H9 (cell line): ENCODE measurements around the gene ZMYM3. TPM values are rescaled to one million over a fixed set of nuclear protein-coding genes. Genes with fewer than 3 reads are reported as not detected.

Experiments used
- DNase-seq: peaks from one replicate; pipeline ENCODE4 v3.0.0-alpha.2; 2017
- H2AFZ ChIP-seq: one replicate; pipeline ENCODE4 v1.6.1; 2013; ENCODE audit warnings: mild to moderate bottlenecking, low read length, control low read depth, moderate library complexity
- H2AK5ac ChIP-seq: 2 replicates; pipeline ENCODE4 v1.6.1; 2013; ENCODE audit warnings: low read length, control low read depth, mixed read lengths; ENCODE audit not compliant: insufficient read length
- H2BK120ac ChIP-seq: one replicate; pipeline ENCODE4 v1.6.1; 2013; ENCODE audit warnings: low read depth, mild to moderate bottlenecking, low read length, control low read depth, inconsistent platforms; ENCODE audit not compliant: poor library complexity, severe bottlenecking
- H2BK12ac ChIP-seq: 2 replicates; pipeline ENCODE4 v1.6.1; 2013; ENCODE audit warnings: low read length, control low read depth, mixed read lengths, low read depth; ENCODE audit not compliant: insufficient read length
- H2BK15ac ChIP-seq: 2 replicates; pipeline ENCODE4 v1.6.1; 2013; ENCODE audit warnings: low read depth, low read length, control low read depth
- H2BK20ac ChIP-seq: one replicate; pipeline ENCODE4 v1.6.1; 2013; ENCODE audit warnings: low read depth, mild to moderate bottlenecking, low read length, control low read depth, inconsistent platforms; ENCODE audit not compliant: poor library complexity, severe bottlenecking
- H2BK5ac ChIP-seq: 2 replicates; pipeline ENCODE4 v1.6.1; 2013; ENCODE audit warnings: low read length, control low read depth, mixed read lengths; ENCODE audit not compliant: insufficient read length
- H3K14ac ChIP-seq: 2 replicates; pipeline ENCODE4 v1.6.1; 2013; ENCODE audit warnings: low read length, control low read depth; ENCODE audit not compliant: insufficient read depth
- H3K18ac ChIP-seq: 2 replicates; pipeline ENCODE4 v1.6.1; 2013; ENCODE audit warnings: low read depth, mild to moderate bottlenecking, mixed read lengths, low read length, control low read depth; ENCODE audit not compliant: insufficient read length
- H3K23ac ChIP-seq: 2 replicates; pipeline ENCODE4 v1.6.1; 2013; ENCODE audit warnings: low read length, control low read depth, mixed read lengths, low read depth; ENCODE audit not compliant: insufficient read length
- H3K23me2 ChIP-seq: 2 replicates; pipeline ENCODE4 v1.6.1; 2013; ENCODE audit warnings: low read depth, mild to moderate bottlenecking, mixed read lengths, low read length, control low read depth; ENCODE audit not compliant: insufficient read length, poor library complexity, severe bottlenecking
- H3K27ac ChIP-seq: 2 replicates; pipeline ENCODE4 v1.5.1; 2013; ENCODE audit warnings: low read length, control low read depth, mixed read lengths, low read depth; ENCODE audit not compliant: insufficient read length
- H3K27me3 ChIP-seq: 2 replicates; pipeline ENCODE4 v1.6.1; 2013; ENCODE audit warnings: low read length, control low read depth, inconsistent platforms; ENCODE audit not compliant: insufficient read depth
- H3K4ac ChIP-seq: 2 replicates; pipeline ENCODE4 v1.6.1; 2013; ENCODE audit warnings: low read depth, mild to moderate bottlenecking, control low read depth, inconsistent platforms, low read length, moderate library complexity
- H3K4me1 ChIP-seq: 2 replicates; pipeline ENCODE4 v1.6.1; 2013; ENCODE audit warnings: low read length, control low read depth, inconsistent platforms; ENCODE audit not compliant: insufficient read depth
- H3K4me2 ChIP-seq: 2 replicates; pipeline ENCODE4 v1.6.1; 2013; ENCODE audit warnings: low read length, control low read depth, mixed read lengths; ENCODE audit not compliant: insufficient read length, insufficient read depth
- H3K56ac ChIP-seq: 2 replicates; pipeline ENCODE4 v1.6.1; 2013; ENCODE audit warnings: low read depth, mild to moderate bottlenecking, mixed read lengths, low read length, control low read depth; ENCODE audit not compliant: insufficient read length
- H3K79me1 ChIP-seq: 2 replicates; pipeline ENCODE4 v1.6.1; 2013; ENCODE audit warnings: low read depth, mild to moderate bottlenecking, moderate library complexity, low read length, control low read depth, inconsistent platforms; ENCODE audit not compliant: insufficient read depth, poor library complexity, severe bottlenecking
- H3K79me2 ChIP-seq: 2 replicates; pipeline ENCODE4 v1.6.1; 2013; ENCODE audit warnings: low read length, control low read depth, inconsistent platforms; ENCODE audit not compliant: insufficient read depth
- H3K9ac ChIP-seq: 2 replicates; pipeline ENCODE4 v1.6.1; 2013; ENCODE audit warnings: low read length, control low read depth, mixed read lengths; ENCODE audit not compliant: insufficient read length; ENCODE audit errors: extremely low read depth
- H3K9me3 ChIP-seq: one replicate; pipeline ENCODE4 v1.6.1; 2013; ENCODE audit warnings: low read depth, low read length, inconsistent platforms; ENCODE audit not compliant: control insufficient read depth
- H3T11ph ChIP-seq: one replicate; pipeline ENCODE4 v1.6.1; 2013; ENCODE audit warnings: mild to moderate bottlenecking, low read length, control low read depth, inconsistent platforms
- H4K20me1 ChIP-seq: one replicate; pipeline ENCODE4 v1.6.1; 2013; ENCODE audit not compliant: control insufficient read depth, insufficient read length, insufficient read depth
- H4K5ac ChIP-seq: 2 replicates; pipeline ENCODE4 v1.6.1; 2013; ENCODE audit warnings: low read depth, mild to moderate bottlenecking, mixed read lengths, low read length, control low read depth; ENCODE audit not compliant: insufficient read length
- H4K8ac ChIP-seq: replicated peaks from 2 replicates; pipeline ENCODE4 v1.6.1; 2013; ENCODE audit warnings: low read length, control low read depth, mixed read lengths, low read depth; ENCODE audit not compliant: insufficient read length
- H4K91ac ChIP-seq: 2 replicates; pipeline ENCODE4 v1.6.1; 2013; ENCODE audit warnings: low read depth, mild to moderate bottlenecking, moderate library complexity, mixed read lengths, low read length, control low read depth; ENCODE audit not compliant: insufficient read length
- H3K27ac Mint-ChIP-seq, 3 experiments: 2 replicates in 2 of 3; 3 replicates in 1 of 3; pipeline ENCODE4 v1.8.0; 2020 to 2021; ENCODE audit warnings: mixed read lengths in 3 of 3, mild to moderate bottlenecking in 1 of 3, moderate library complexity in 1 of 3
- H3K27me3 Mint-ChIP-seq: 2 replicates; pipeline ENCODE4 v1.8.0; 2021; ENCODE audit warnings: low read depth, mild to moderate bottlenecking, moderate library complexity, mixed read lengths
- H3K36me3 Mint-ChIP-seq, 3 experiments: 2 replicates in 2 of 3; 3 replicates in 1 of 3; pipeline ENCODE4 v1.8.0; 2020 to 2021; ENCODE audit warnings: low read depth in 3 of 3, mixed read lengths in 3 of 3; ENCODE audit not compliant: insufficient read depth in 1 of 3
- H3K4me1 Mint-ChIP-seq, 2 experiments: 2 replicates each; pipeline ENCODE4 v1.8.0; 2020; ENCODE audit warnings: mixed read lengths in 2 of 2
- H3K4me3 Mint-ChIP-seq, 2 experiments: 2 replicates in 1 of 2; 3 replicates in 1 of 2; pipeline ENCODE4 v1.8.0; 2020 to 2021; ENCODE audit warnings: mild to moderate bottlenecking in 2 of 2, mixed read lengths in 2 of 2, moderate library complexity in 1 of 2
- H3K9me3 Mint-ChIP-seq, 2 experiments: 2 replicates in 1 of 2; 3 replicates in 1 of 2; pipeline ENCODE4 v1.8.0; 2020; ENCODE audit warnings: mild to moderate bottlenecking in 2 of 2, mixed read lengths in 2 of 2, moderate library complexity in 1 of 2
- CTCF ChIP-seq: fragments of 200-600 bp; sonication (generic); conservative IDR thresholded peaks from 3 replicates; pipeline ENCODE4 v1.8.0; 2021; ENCODE audit warnings: antibody characterized with exemption, mild to moderate bottlenecking
- WGBS: extraction: QIAGEN DNeasy Blood & Tissue Kit; methylation state at CpG from one replicate; pipeline ENCODE4 v1.1.7; 2013; ENCODE audit warnings: missing lambda C conversion rate, low lambda C conversion rate, mixed read lengths; ENCODE audit not compliant: insufficient read length; ENCODE audit errors: extremely low coverage; 5-methylcytosine and 5-hydroxymethylcytosine counted together
- long read RNA-seq: library from polyadenylated mRNA; unstranded; transcript quantifications from one replicate; pipeline ENCODE4 v2.0.0, GENCODE V29; 2020
- total RNA-seq: library from RNA; stranded (reverse); gene quantifications from 2 replicates; pipeline ENCODE4 v1.2.1, GENCODE V29; 2021

ZMYM3 gene
- total RNA-seq = 83.4 and 86.5 TPM in 2 replicates
- long read RNA-seq, full-length matches to known transcripts = 2 of 76 reads
- long read RNA-seq, partial matches to known transcripts = 62 of 76 reads
- long read RNA-seq, other reads (novel, unspliced or antisense) = 12 of 76 reads

DNA sequence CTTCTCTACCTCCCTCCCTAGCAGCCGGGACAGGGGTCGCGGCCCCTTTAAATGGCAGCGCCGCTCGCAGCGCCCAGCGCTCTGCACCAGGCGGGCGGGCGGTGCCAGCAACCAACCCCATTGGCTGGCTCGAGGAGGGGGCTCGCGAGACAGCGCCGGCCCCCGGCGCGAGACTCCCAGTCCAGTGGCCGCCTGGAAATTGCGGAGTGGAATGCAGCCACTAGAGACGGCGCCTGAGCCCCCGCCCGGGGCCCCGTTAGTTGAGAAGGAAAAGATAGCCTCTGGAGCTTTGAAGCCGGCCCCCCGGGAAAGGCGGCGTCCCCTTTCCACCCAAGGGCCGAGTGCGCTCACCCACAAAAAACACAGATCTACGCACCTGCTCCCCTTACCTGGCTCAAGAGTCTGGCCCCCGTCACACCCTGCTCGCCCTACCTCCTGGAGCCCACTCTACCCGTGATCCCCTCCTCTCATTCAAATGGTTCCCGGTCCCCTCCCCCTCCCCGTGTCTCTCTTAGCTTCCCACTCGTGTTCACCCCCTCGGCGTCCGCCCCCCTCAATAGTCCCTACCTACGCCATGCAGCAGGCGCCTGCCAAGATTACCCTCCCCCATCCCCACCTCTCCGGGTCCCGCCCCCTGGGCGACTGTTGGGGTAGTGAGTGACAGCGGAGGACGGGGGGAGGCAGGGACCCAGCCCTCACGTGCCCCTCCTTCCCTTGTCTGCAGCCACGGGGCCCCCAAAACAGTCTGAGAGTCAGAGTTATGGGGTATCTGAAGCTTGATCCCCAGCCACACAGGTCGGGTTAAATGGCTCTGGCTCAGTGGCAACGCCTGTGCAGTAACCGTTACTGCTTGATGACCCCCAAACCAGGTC, at the start of gene ZMYM3:
ZMYM3 (minus strand) TSS at position 49 of the 872 bp plus-strand sequence. CDS start 885 bp downstream, outside the sequence.
- Mint-ChIP-seq H3K36me3 (peaks cover 18 to 31% (median 19%) of the 10 kb centered on the region in 3 experiments), H3K4me1 (peaks cover 10 to 27% of the 10 kb centered on the region in 2 experiments), H3K27me3 (no peaks in the 10 kb centered on the region), H3K27ac (peak within 1 kb of the TSS; percentile 92 to 99 (median 98); a peak in 6 of 7 replicates), H3K9me3 (peaks cover 60 to 70% of the 10 kb centered on the region in 2 experiments), H3K4me3 (peak within 1 kb of the TSS; percentile 93 to 95)
- DNase-seq = peak; percentile 85
- H4K5ac ChIP-seq = no peak within 1 kb of the TSS
- no peak for TF ChIP-seq CTCF
- no peak within 1 kb of the TSS for H3K27ac ChIP-seq
- H4K8ac ChIP-seq = no peak within 1 kb of the TSS
- no peak within 1 kb of the TSS for H2AFZ ChIP-seq
- no peak within 1 kb of the TSS for H2BK12ac ChIP-seq
- peak within 1 kb of the TSS; percentile 73 for H3K14ac ChIP-seq
- no peaks in the 10 kb centered on the region for H3K4me1 ChIP-seq
- peaks cover 2% of the 10 kb centered on the region; the same call in 1 of the 2 replicates for H3K79me2 ChIP-seq
- H4K91ac ChIP-seq = no peak within 1 kb of the TSS
- no peak within 1 kb of the TSS for H2BK20ac ChIP-seq
- H3K23ac ChIP-seq = no peak within 1 kb of the TSS
- no peak within 1 kb of the TSS for H2AK5ac ChIP-seq
- H3K79me1 ChIP-seq = no peaks in the 10 kb centered on the region
- no peak within 1 kb of the TSS for H2BK15ac ChIP-seq
- H4K20me1 ChIP-seq = no peaks in the 10 kb centered on the region
- H3K4ac ChIP-seq = no peak within 1 kb of the TSS
- H3K23me2 ChIP-seq = peaks cover 14% of the 10 kb centered on the region
- H3K27me3 ChIP-seq = no peaks in the 10 kb centered on the region
- H2BK5ac ChIP-seq = no peak within 1 kb of the TSS
- peak within 1 kb of the TSS; percentile 64 for H3K4me2 ChIP-seq
- no peak within 1 kb of the TSS for H2BK120ac ChIP-seq
- WGBS = no CpG with 5 or more reads among the region's 54 CpGs
- no peak within 1 kb of the TSS for H3T11ph ChIP-seq
- H3K9ac ChIP-seq = peak within 1 kb of the TSS; percentile 66
- peaks cover 12% of the 10 kb centered on the region for H3K9me3 ChIP-seq
- H3K56ac ChIP-seq = no peak within 1 kb of the TSS
- peak within 1 kb of the TSS; percentile 67 for H3K18ac ChIP-seq
